Keratinocyte (primary cell): ENCODE measurements around the gene TIA1.

Source experiments
- EZH2 ChIP-seq: IDR thresholded peaks from one replicate; pipeline ENCODE4 v1.6.1; 2012; ENCODE audit warnings: inconsistent platforms, mild to moderate bottlenecking, low read length, moderate library complexity
- TF ChIP-seq, protein P1 (sequence below), 3 experiments: IDR thresholded peaks in 1 of 3; conservative IDR thresholded peaks in 1 of 3; optimal IDR thresholded peaks in 1 of 3; 2 replicates in 2 of 3; 3 replicates in 1 of 3; pipeline versions ENCODE3 to v1.5.1; 2011; ENCODE audit warnings: low read length in 3 of 3, mild to moderate bottlenecking in 3 of 3, moderate library complexity in 2 of 3, control low read depth in 1 of 3, inconsistent platforms in 1 of 3; ENCODE audit not compliant: insufficient read depth in 2 of 3; ENCODE audit errors: extremely low read depth in 1 of 3

DNA sequence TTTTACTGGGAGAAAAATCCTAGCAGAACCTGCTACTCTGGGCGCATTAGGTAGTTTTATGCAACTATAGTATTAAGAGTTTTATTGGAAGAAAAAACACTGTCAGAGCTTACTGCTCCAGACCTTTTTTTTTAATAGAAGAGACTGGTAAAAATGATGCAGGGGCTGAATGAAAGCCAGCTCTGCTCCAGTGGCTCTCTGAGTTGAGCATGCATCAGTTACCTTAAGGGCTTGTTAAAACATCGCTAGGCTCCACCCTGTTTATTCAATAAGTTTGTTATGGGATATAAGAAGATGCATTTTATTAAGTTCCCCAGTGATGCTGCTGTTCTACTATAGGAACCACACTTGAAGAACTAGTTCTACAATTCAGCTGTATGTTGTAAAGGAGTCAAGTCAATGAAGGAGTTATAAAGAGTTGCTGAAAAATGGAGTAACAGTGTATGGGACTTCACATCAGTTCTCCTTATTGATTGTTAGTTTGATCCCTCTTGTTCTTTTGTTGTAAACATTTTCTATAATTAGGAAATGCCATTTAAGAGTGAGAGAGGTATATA, 31.9 kb upstream of the TIA1 start:
- TF ChIP-seq, protein P1, sequence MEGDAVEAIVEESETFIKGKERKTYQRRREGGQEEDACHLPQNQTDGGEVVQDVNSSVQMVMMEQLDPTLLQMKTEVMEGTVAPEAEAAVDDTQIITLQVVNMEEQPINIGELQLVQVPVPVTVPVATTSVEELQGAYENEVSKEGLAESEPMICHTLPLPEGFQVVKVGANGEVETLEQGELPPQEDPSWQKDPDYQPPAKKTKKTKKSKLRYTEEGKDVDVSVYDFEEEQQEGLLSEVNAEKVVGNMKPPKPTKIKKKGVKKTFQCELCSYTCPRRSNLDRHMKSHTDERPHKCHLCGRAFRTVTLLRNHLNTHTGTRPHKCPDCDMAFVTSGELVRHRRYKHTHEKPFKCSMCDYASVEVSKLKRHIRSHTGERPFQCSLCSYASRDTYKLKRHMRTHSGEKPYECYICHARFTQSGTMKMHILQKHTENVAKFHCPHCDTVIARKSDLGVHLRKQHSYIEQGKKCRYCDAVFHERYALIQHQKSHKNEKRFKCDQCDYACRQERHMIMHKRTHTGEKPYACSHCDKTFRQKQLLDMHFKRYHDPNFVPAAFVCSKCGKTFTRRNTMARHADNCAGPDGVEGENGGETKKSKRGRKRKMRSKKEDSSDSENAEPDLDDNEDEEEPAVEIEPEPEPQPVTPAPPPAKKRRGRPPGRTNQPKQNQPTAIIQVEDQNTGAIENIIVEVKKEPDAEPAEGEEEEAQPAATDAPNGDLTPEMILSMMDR (optimal IDR thresholded peaks at IDR 0.05 in 1 of 3, IDR thresholded peaks at IDR 0.05 in 1 of 3, conservative IDR thresholded peaks at IDR 0.05 in 1 of 3; ENCODE audit: extremely low read depth in 1 of 3, insufficient read depth in 2 of 3, low read length in 3 of 3): no peak
- no peak for TF ChIP-seq EZH2
